ENCODE results near the gene FBXL17.

The FBXL17 gene

DNA sequence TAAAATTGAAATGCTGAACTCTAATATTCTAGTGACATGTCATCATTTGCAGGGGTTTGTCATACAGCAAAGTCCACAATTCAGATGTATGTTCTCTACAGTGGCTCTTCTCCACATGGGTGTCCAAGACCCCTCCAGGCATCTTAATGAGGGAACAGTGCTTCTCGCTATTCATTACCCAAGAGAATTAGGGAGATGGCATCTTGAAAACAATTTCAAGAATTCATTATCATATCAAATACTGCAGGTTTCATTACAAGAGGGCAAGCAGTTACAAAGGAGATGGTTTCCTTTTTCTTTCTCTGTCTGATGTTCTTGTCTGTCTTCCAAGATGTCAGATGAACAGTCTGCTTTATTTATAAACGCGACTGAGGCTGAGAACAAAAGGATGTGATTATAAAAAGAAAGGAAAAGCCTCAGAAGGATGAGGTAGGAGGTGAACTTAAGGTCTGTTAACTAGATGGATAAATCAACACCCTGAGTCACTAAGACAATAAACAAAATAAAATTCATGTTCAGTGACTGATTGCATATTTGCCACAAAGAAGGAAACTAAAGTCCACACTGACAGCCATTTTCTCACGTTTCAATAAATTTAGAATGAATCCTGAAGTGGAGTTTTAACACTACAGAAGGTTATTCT is 384.4 kb downstream of the FBXL17 start:
- peaks cover 1% of the 10 kb centered on the region; the same call in 1 of the 2 replicates for H3K4me1 ChIP-seq (ENCODE audit: insufficient read depth, low read length)
- no peak for DNase-seq
- no peak overlapping the region for H3K4me3 ChIP-seq (ENCODE audit: low read depth in 1 of 2, low read length in 2 of 2)
- no peak overlapping the region for H2AFZ ChIP-seq (ENCODE audit: low read depth, low read length)
- H3K27me3 ChIP-seq (ENCODE audit: insufficient read depth, low read length, poor library complexity), result no peaks in the 10 kb centered on the region
- no peaks in the 10 kb centered on the region for H3K9me3 ChIP-seq (ENCODE audit: insufficient read depth, low read length, severe bottlenecking)
- TF ChIP-seq EZH2 (IDR thresholded peaks at IDR 0.05; ENCODE audit: borderline replicate concordance, low read depth, low read length, severe bottlenecking), result no peak
- TF ChIP-seq CTCF (IDR thresholded peaks at IDR 0.05; ENCODE audit: borderline replicate concordance, extremely low read depth, low read length, poor library complexity, severe bottlenecking), result no peak
- H4K20me1 ChIP-seq (ENCODE audit: insufficient read depth, low read length), result no peaks in the 10 kb centered on the region
- H3K79me2 ChIP-seq (ENCODE audit: insufficient read depth, low read length), result no peaks in the 10 kb centered on the region
- H3K27ac ChIP-seq (ENCODE audit: low read length), result no peak overlapping the region
- no peak overlapping the region for H3K4me2 ChIP-seq (ENCODE audit: insufficient read depth, low read length)
- no peaks in the 10 kb centered on the region for H3K36me3 ChIP-seq (ENCODE audit: insufficient read depth, low read length)
- no peak for ATAC-seq (ENCODE audit: insufficient read depth, low read depth)
- H3K9ac ChIP-seq (ENCODE audit: low read depth, low read length), result no peak overlapping the region

GRCh38 chr5:107993341-107993740 is 388.6 kb downstream of the FBXL17 start:
- H2AFZ ChIP-seq (ENCODE audit: low read depth, low read length), result no peak overlapping the region
- TF ChIP-seq EZH2 (IDR thresholded peaks at IDR 0.05; ENCODE audit: borderline replicate concordance, low read depth, low read length, severe bottlenecking), result no peak
- no peak for TF ChIP-seq CTCF (IDR thresholded peaks at IDR 0.05; ENCODE audit: borderline replicate concordance, extremely low read depth, low read length, poor library complexity, severe bottlenecking)
- H3K36me3 ChIP-seq (ENCODE audit: insufficient read depth, low read length), result no peaks in the 10 kb centered on the region
- no peaks in the 10 kb centered on the region for H3K79me2 ChIP-seq (ENCODE audit: insufficient read depth, low read length)
- no peak overlapping the region for H3K9ac ChIP-seq (ENCODE audit: low read depth, low read length)
- no peak overlapping the region for H3K4me3 ChIP-seq (ENCODE audit: low read depth in 1 of 2, low read length in 2 of 2)
- ATAC-seq (ENCODE audit: insufficient read depth, low read depth), result no peak
- no peaks in the 10 kb centered on the region for H3K4me1 ChIP-seq (ENCODE audit: insufficient read depth, low read length)
- no peak for DNase-seq
- no peaks in the 10 kb centered on the region for H4K20me1 ChIP-seq (ENCODE audit: insufficient read depth, low read length)
- H3K4me2 ChIP-seq (ENCODE audit: insufficient read depth, low read length), result no peak overlapping the region
- H3K27me3 ChIP-seq (ENCODE audit: insufficient read depth, low read length, poor library complexity), result no peaks in the 10 kb centered on the region
- no peak overlapping the region for H3K27ac ChIP-seq (ENCODE audit: low read length)
- no peaks in the 10 kb centered on the region for H3K9me3 ChIP-seq (ENCODE audit: insufficient read depth, low read length, severe bottlenecking)

GRCh38 chr5:107990881-107991810 is 390.8 kb downstream of the FBXL17 start:
- no peaks in the 10 kb centered on the region for H3K36me3 ChIP-seq (ENCODE audit: insufficient read depth, low read length)
- no peaks in the 10 kb centered on the region for H3K79me2 ChIP-seq (ENCODE audit: insufficient read depth, low read length)
- no peaks in the 10 kb centered on the region for H3K27me3 ChIP-seq (ENCODE audit: insufficient read depth, low read length, poor library complexity)
- H2AFZ ChIP-seq (ENCODE audit: low read depth, low read length), result no peak overlapping the region
- TF ChIP-seq EZH2 (IDR thresholded peaks at IDR 0.05; ENCODE audit: borderline replicate concordance, low read depth, low read length, severe bottlenecking) (no peak), CTCF (IDR thresholded peaks at IDR 0.05; ENCODE audit: borderline replicate concordance, extremely low read depth, low read length, poor library complexity, severe bottlenecking) (no peak)
- H3K4me3 ChIP-seq (ENCODE audit: low read depth in 1 of 2, low read length in 2 of 2), result no peak overlapping the region
- no peak for DNase-seq
- H3K4me2 ChIP-seq (ENCODE audit: insufficient read depth, low read length), result no peak overlapping the region
- no peaks in the 10 kb centered on the region for H3K9me3 ChIP-seq (ENCODE audit: insufficient read depth, low read length, severe bottlenecking)
- no peaks in the 10 kb centered on the region for H4K20me1 ChIP-seq (ENCODE audit: insufficient read depth, low read length)
- no peak overlapping the region for H3K9ac ChIP-seq (ENCODE audit: low read depth, low read length)
- no peak overlapping the region for H3K27ac ChIP-seq (ENCODE audit: low read length)
- ATAC-seq (ENCODE audit: insufficient read depth, low read depth), result peak; percentile 42; the same call in 2 of the 3 replicates
- no peaks in the 10 kb centered on the region for H3K4me1 ChIP-seq (ENCODE audit: insufficient read depth, low read length)

Data from DND-41 (cell line).